Trophoblast cell (in vitro differentiated cells and primary cell): Measurements from ENCODE around the gene TUBA8.
"Not testable (repeated sequence)": the region's sequence is repeated elsewhere in the genome, so short reads cannot be mapped to it uniquely, and the experiment has no call there.

Source experiments
- DNase-seq, 2 donors: peaks; one replicate each; pipeline ENCODE4 v3.0.0-alpha.2; 2016
- H2AFZ ChIP-seq: 2 replicates; pipeline ENCODE4 v1.6.1; 2013; ENCODE audit warnings: low read length, moderate library complexity, mild to moderate bottlenecking; ENCODE audit not compliant: insufficient read depth, poor library complexity
- H2AK5ac ChIP-seq: 2 replicates; pipeline ENCODE4 v1.6.1; 2013; ENCODE audit warnings: mild to moderate bottlenecking, low read length
- H2BK120ac ChIP-seq: 2 replicates; pipeline ENCODE4 v1.6.1; 2013; ENCODE audit warnings: low read length, mild to moderate bottlenecking, moderate library complexity; ENCODE audit not compliant: insufficient read depth, poor library complexity
- H2BK12ac ChIP-seq: 2 replicates; pipeline ENCODE4 v1.6.1; 2013; ENCODE audit warnings: mild to moderate bottlenecking, low read length, moderate library complexity
- H2BK5ac ChIP-seq: 2 replicates; pipeline ENCODE4 v1.6.1; 2013; ENCODE audit warnings: low read length, low read depth, moderate library complexity, mild to moderate bottlenecking; ENCODE audit not compliant: poor library complexity
- H3K14ac ChIP-seq: 2 replicates; pipeline ENCODE4 v1.6.1; 2013; ENCODE audit warnings: mild to moderate bottlenecking, low read length
- H3K18ac ChIP-seq: 2 replicates; pipeline ENCODE4 v1.6.1; 2013; ENCODE audit warnings: mild to moderate bottlenecking, low read length
- H3K23ac ChIP-seq: 2 replicates; pipeline ENCODE4 v1.6.1; 2013; ENCODE audit warnings: low read length
- H3K27ac ChIP-seq: 2 replicates; pipeline ENCODE4 v1.5.1; 2013; ENCODE audit warnings: low read depth, mild to moderate bottlenecking, inconsistent platforms, low read length, moderate library complexity
- H3K27me3 ChIP-seq: 2 replicates; pipeline ENCODE4 v1.6.1; 2013; ENCODE audit warnings: inconsistent platforms, mild to moderate bottlenecking, low read length, moderate library complexity; ENCODE audit not compliant: insufficient read depth
- H3K36me3 ChIP-seq, 2 experiments: 1 replicate in 1 of 2; 2 replicates in 1 of 2; pipeline ENCODE4 v1.6.1; 2013; ENCODE audit warnings: low read length in 2 of 2, mild to moderate bottlenecking in 2 of 2, moderate library complexity in 1 of 2; ENCODE audit not compliant: insufficient read depth in 2 of 2, control insufficient read depth in 1 of 2
- H3K4ac ChIP-seq: 2 replicates; pipeline ENCODE4 v1.6.1; 2013; ENCODE audit warnings: low read depth, mild to moderate bottlenecking, low read length, moderate library complexity
- H3K4me1 ChIP-seq, 2 experiments: 1 replicate in 1 of 2; 2 replicates in 1 of 2; pipeline ENCODE4 v1.6.1; 2013; ENCODE audit warnings: low read length in 2 of 2, mild to moderate bottlenecking in 2 of 2, moderate library complexity in 1 of 2; ENCODE audit not compliant: insufficient read depth in 2 of 2, control insufficient read depth in 1 of 2
- H3K4me2 ChIP-seq: 2 replicates; pipeline ENCODE4 v1.6.1; 2013; ENCODE audit warnings: inconsistent platforms, mild to moderate bottlenecking, low read length, moderate library complexity
- H3K4me3 ChIP-seq: 2 replicates; pipeline ENCODE4 v1.5.1; 2013; ENCODE audit warnings: mild to moderate bottlenecking, low read depth, low read length, inconsistent platforms
- H3K79me1 ChIP-seq: one replicate; pipeline ENCODE4 v1.6.1; 2013; ENCODE audit warnings: low read length
- H3K79me2 ChIP-seq: 2 replicates; pipeline ENCODE4 v1.6.1; 2013; ENCODE audit warnings: low read length, mild to moderate bottlenecking; ENCODE audit not compliant: control insufficient read depth, insufficient read depth, poor library complexity
- H3K9ac ChIP-seq: 2 replicates; pipeline ENCODE4 v1.6.1; 2013; ENCODE audit warnings: mild to moderate bottlenecking, low read length
- H3K9me3 ChIP-seq: 2 replicates; pipeline ENCODE4 v1.6.1; 2013; ENCODE audit warnings: low read depth, mild to moderate bottlenecking, control low read depth, inconsistent platforms, low read length; ENCODE audit not compliant: insufficient read depth
- H4K12ac ChIP-seq: 2 replicates; pipeline ENCODE4 v1.6.1; 2013; ENCODE audit warnings: low read depth, mild to moderate bottlenecking, low read length, moderate library complexity
- H4K8ac ChIP-seq: 2 replicates; pipeline ENCODE4 v1.6.1; 2013; ENCODE audit warnings: low read depth, mild to moderate bottlenecking, low read length, moderate library complexity
- H4K91ac ChIP-seq: one replicate; pipeline ENCODE4 v1.6.1; 2013; ENCODE audit warnings: low read depth, mild to moderate bottlenecking, low read length, moderate library complexity
- WGBS: extraction: QIAGEN DNeasy Blood & Tissue Kit; methylation state at CpG from one replicate; pipeline ENCODE4 v1.1.7; 2013; ENCODE audit warnings: missing lambda C conversion rate; ENCODE audit not compliant: insufficient read length, insufficient coverage; ENCODE audit errors: extremely low coverage; 5-methylcytosine and 5-hydroxymethylcytosine counted together

The TUBA8 gene

GRCh38 chr22:18106550-18107341 lies 3.9 kb upstream of the TUBA8 start:
- not testable (repeated sequence) for H3K4me3 ChIP-seq, H2BK12ac ChIP-seq, H3K79me1 ChIP-seq, H2AFZ ChIP-seq, H3K79me2 ChIP-seq, H3K4ac ChIP-seq, H2AK5ac ChIP-seq, H3K4me2 ChIP-seq, H3K4me1 ChIP-seq, H2BK120ac ChIP-seq, H3K36me3 ChIP-seq, H3K27ac ChIP-seq, H4K12ac ChIP-seq, H3K9ac ChIP-seq, DNase-seq, H3K18ac ChIP-seq, H3K23ac ChIP-seq, H4K8ac ChIP-seq, H2BK5ac ChIP-seq, H4K91ac ChIP-seq, H3K9me3 ChIP-seq, H3K14ac ChIP-seq
- WGBS: no CpG with 5 or more reads among the region's 4 CpGs
- H3K27me3 ChIP-seq: peaks cover 25% of the 10 kb centered on the region

GRCh38 chr22:18108187-18108586 lies 2.4 kb upstream of the TUBA8 start:
- Histone ChIP-seq H2BK12ac (no peak overlapping the region), H3K27ac (no peak overlapping the region), H3K79me2 (no peaks in the 10 kb centered on the region), H3K79me1 (no peaks in the 10 kb centered on the region), H3K4me1 (peaks cover 3 to 8% of the 10 kb centered on the region in 2 experiments), H3K27me3 (peaks cover 26% of the 10 kb centered on the region), H4K8ac (no peak overlapping the region), H2AK5ac (no peak overlapping the region), H4K91ac (no peak overlapping the region), H2AFZ (no peak overlapping the region), H3K9ac (no peak overlapping the region), H4K12ac (no peak overlapping the region), H3K36me3 (no peaks in the 10 kb centered on the region), H3K4me3 (no peak overlapping the region), H2BK120ac (no peak overlapping the region), H3K4me2 (no peak overlapping the region), H3K4ac (no peak overlapping the region), H3K18ac (no peak overlapping the region), H3K9me3 (peaks cover 8% of the 10 kb centered on the region), H2BK5ac (no peak overlapping the region), H3K23ac (no peak overlapping the region), H3K14ac (no peak overlapping the region)
- no CpG with 5 or more reads among the region's 3 CpGs for WGBS
- no peak for DNase-seq

- no peak overlapping the region for H3K27ac ChIP-seq
- no peak overlapping the region for H2AK5ac ChIP-seq
- no peaks in the 10 kb centered on the region for H3K79me1 ChIP-seq
- peak overlapping the region; percentile 61 for H3K4me2 ChIP-seq
- WGBS: no CpG with 5 or more reads among the region's 14 CpGs
- H3K79me2 ChIP-seq: no peaks in the 10 kb centered on the region
- H3K18ac ChIP-seq: no peak overlapping the region
- no peak overlapping the region for H4K91ac ChIP-seq
- no peak overlapping the region for H2AFZ ChIP-seq
- H3K4me1 ChIP-seq: peaks cover 3 to 8% of the 10 kb centered on the region in 2 experiments
- DNase-seq: no peak
- no peak overlapping the region for H4K12ac ChIP-seq
- H2BK12ac ChIP-seq: no peak overlapping the region
- H3K9ac ChIP-seq: no peak overlapping the region
- H2BK5ac ChIP-seq: no peak overlapping the region
- H3K14ac ChIP-seq: no peak overlapping the region
- H3K36me3 ChIP-seq: no peaks in the 10 kb centered on the region
- H2BK120ac ChIP-seq: no peak overlapping the region
- peaks cover 6% of the 10 kb centered on the region for H3K9me3 ChIP-seq
- peaks cover 26% of the 10 kb centered on the region for H3K27me3 ChIP-seq
- H4K8ac ChIP-seq: no peak overlapping the region
- no peak overlapping the region for H3K4ac ChIP-seq
- no peak overlapping the region for H3K4me3 ChIP-seq
- H3K23ac ChIP-seq: no peak overlapping the region
These were observed 1.0 kb upstream of the TUBA8 start for GRCh38 chr22:18109410-18110193.

- no peak overlapping the region for H3K4ac ChIP-seq
- no peaks in the 10 kb centered on the region for H3K79me2 ChIP-seq
- H4K12ac ChIP-seq: no peak overlapping the region
- H3K36me3 ChIP-seq: no peaks in the 10 kb centered on the region
- H3K4me1 ChIP-seq: peaks cover 3 to 8% of the 10 kb centered on the region in 2 experiments
- no peak overlapping the region for H3K23ac ChIP-seq
- no peak overlapping the region for H2AFZ ChIP-seq
- no peak overlapping the region for H4K91ac ChIP-seq
- no peaks in the 10 kb centered on the region for H3K79me1 ChIP-seq
- H3K9ac ChIP-seq: no peak overlapping the region
- H4K8ac ChIP-seq: no peak overlapping the region
- peak overlapping the region; percentile 38 for H3K4me3 ChIP-seq
- no peak overlapping the region for H2BK5ac ChIP-seq
- H2AK5ac ChIP-seq: no peak overlapping the region
- no CpG with 5 or more reads among the region's 39 CpGs for WGBS
- no peak overlapping the region for H2BK12ac ChIP-seq
- no peak for DNase-seq
- H3K14ac ChIP-seq: no peak overlapping the region
- no peak overlapping the region for H2BK120ac ChIP-seq
- H3K27me3 ChIP-seq: peaks cover 26% of the 10 kb centered on the region
- H3K9me3 ChIP-seq: peaks cover 1% of the 10 kb centered on the region
- no peak overlapping the region for H3K18ac ChIP-seq
- H3K4me2 ChIP-seq: peak overlapping the region; percentile 61
- H3K27ac ChIP-seq: no peak overlapping the region
These were observed 547 bp downstream of the TUBA8 start for GRCh38 chr22:18110954-18111758.
